Measurements from ENCODE around the gene FANCC.

FANCC gene

GRCh38 chr9:95073918-95074317, 243.6 kb downstream of the FANCC start:
- Histone ChIP-seq H2BK15ac (ENCODE audit: low read length) (no peak overlapping the region), H2BK120ac (ENCODE audit: low read depth, low read length) (no peak overlapping the region), H3K27me3 (ENCODE audit: control insufficient read depth in 3 of 3, insufficient read depth in 3 of 3, low read depth in 1 of 3, low read length in 3 of 3) (no peaks in the 10 kb centered on the region), H2BK5ac (ENCODE audit: low read length) (no peak overlapping the region), H3K14ac (ENCODE audit: low read length) (no peak overlapping the region), H4K91ac (ENCODE audit: low read depth, low read length, poor library complexity) (no peak overlapping the region), H4K8ac (ENCODE audit: low read depth, low read length) (no peak overlapping the region), H3K9me3 (replicated peaks in 1 of 2; ENCODE audit: control insufficient read depth in 2 of 2, insufficient read depth in 1 of 2, low read depth in 1 of 2, low read length in 2 of 2) (no peaks in the 10 kb centered on the region), H3K4me3 (ENCODE audit: low read length in 2 of 2) (no peak overlapping the region), H3K9ac (ENCODE audit: low read depth, low read length, poor library complexity) (no peak overlapping the region), H3K36me3 (replicated peaks in 1 of 2; ENCODE audit: control insufficient read depth in 2 of 2, insufficient read depth in 2 of 2, low read length in 2 of 2) (peaks cover 0 to 30% of the 10 kb centered on the region in 2 donors), H3K4me1 (ENCODE audit: control insufficient read depth in 2 of 2, insufficient read depth in 1 of 2, low read depth in 1 of 2, low read length in 2 of 2) (peaks cover 0 to 8% of the 10 kb centered on the region in 2 donors), H3K18ac (ENCODE audit: low read length) (no peak overlapping the region), H3K4ac (ENCODE audit: low read length) (no peak overlapping the region), H2BK12ac (ENCODE audit: low read length) (no peak overlapping the region), H2AFZ (ENCODE audit: low read length) (no peak overlapping the region), H3K4me2 (ENCODE audit: insufficient read depth, low read length, poor library complexity, severe bottlenecking) (no peak overlapping the region), H3K79me1 (ENCODE audit: low read depth, low read length) (no peaks in the 10 kb centered on the region), H3K27ac (replicated peaks; ENCODE audit: low read length) (no peak overlapping the region), H3K23ac (ENCODE audit: low read depth, low read length, poor library complexity) (no peak overlapping the region), H2AK5ac (ENCODE audit: low read depth, low read length) (no peak overlapping the region)
- WGBS, 2 donors (ENCODE audit: extremely low coverage in 2 of 2, insufficient read length in 2 of 2, insufficient replicate concordance in 1 of 2): no CpG with 5 or more reads among the region's 5 CpGs
- no peak for DNase-seq (ENCODE audit: low spot score)

DNA sequence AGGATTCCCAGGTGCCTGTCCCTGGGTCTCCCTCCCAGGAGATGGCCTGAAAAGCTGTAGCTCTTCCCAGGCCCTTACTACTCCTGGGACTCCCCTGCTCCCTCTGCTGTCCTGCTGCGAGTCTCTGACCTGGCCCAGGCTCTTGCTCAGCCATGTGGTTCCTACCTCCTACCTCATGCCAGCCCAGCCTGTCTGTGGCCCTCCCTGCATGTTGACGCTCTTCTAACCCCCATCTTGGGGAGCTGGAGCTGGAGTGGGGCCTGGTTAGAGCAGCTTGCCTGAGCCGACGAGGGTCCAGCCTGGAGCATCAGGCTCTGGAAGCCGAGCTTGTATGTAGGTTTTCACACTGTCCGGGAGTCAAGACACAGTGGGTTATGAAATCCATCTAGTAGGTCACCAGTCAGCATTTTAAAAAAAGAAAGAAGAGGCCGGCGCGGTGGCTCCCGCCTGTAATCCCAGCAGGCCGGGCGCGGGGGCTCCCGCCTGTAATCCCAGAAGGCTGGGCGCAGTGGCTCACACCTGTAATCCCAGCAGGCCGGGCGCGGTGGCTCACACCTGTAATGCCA, 244.4 kb downstream of the FANCC start:
- Histone ChIP-seq H2AK5ac (ENCODE audit: low read depth, low read length) (no peak overlapping the region), H2BK15ac (ENCODE audit: low read length) (no peak overlapping the region), H3K14ac (ENCODE audit: low read length) (no peak overlapping the region), H3K9me3 (replicated peaks in 1 of 2; ENCODE audit: control insufficient read depth in 2 of 2, insufficient read depth in 1 of 2, low read depth in 1 of 2, low read length in 2 of 2) (no peaks in the 10 kb centered on the region), H3K23ac (ENCODE audit: low read depth, low read length, poor library complexity) (no peak overlapping the region), H3K27ac (replicated peaks; ENCODE audit: low read length) (no peak overlapping the region), H3K9ac (ENCODE audit: low read depth, low read length, poor library complexity) (no peak overlapping the region), H2BK12ac (ENCODE audit: low read length) (no peak overlapping the region), H3K4me1 (ENCODE audit: control insufficient read depth in 2 of 2, insufficient read depth in 1 of 2, low read depth in 1 of 2, low read length in 2 of 2) (peaks cover 0 to 1% of the 10 kb centered on the region in 2 donors), H2BK5ac (ENCODE audit: low read length) (no peak overlapping the region), H4K91ac (ENCODE audit: low read depth, low read length, poor library complexity) (no peak overlapping the region), H3K4me3 (ENCODE audit: low read length in 2 of 2) (no peak overlapping the region), H3K4me2 (ENCODE audit: insufficient read depth, low read length, poor library complexity, severe bottlenecking) (no peak overlapping the region), H3K27me3 (ENCODE audit: control insufficient read depth in 3 of 3, insufficient read depth in 3 of 3, low read depth in 1 of 3, low read length in 3 of 3) (no peaks in the 10 kb centered on the region), H3K4ac (ENCODE audit: low read length) (no peak overlapping the region), H3K18ac (ENCODE audit: low read length) (no peak overlapping the region), H2BK120ac (ENCODE audit: low read depth, low read length) (no peak overlapping the region), H4K8ac (ENCODE audit: low read depth, low read length) (no peak overlapping the region), H3K36me3 (replicated peaks in 1 of 2; ENCODE audit: control insufficient read depth in 2 of 2, insufficient read depth in 2 of 2, low read length in 2 of 2) (peaks cover 0 to 37% of the 10 kb centered on the region in 2 donors), H3K79me1 (ENCODE audit: low read depth, low read length) (no peaks in the 10 kb centered on the region), H2AFZ (ENCODE audit: low read length) (no peak overlapping the region)
- WGBS, 2 donors (ENCODE audit: extremely low coverage in 2 of 2, insufficient read length in 2 of 2, insufficient replicate concordance in 1 of 2): no CpG with 5 or more reads among the region's 18 CpGs
- DNase-seq (ENCODE audit: low spot score): no peak

- Histone ChIP-seq H3K9ac (ENCODE audit: low read depth, low read length, poor library complexity) (no peak overlapping the region), H4K91ac (ENCODE audit: low read depth, low read length, poor library complexity) (no peak overlapping the region), H3K18ac (ENCODE audit: low read length) (no peak overlapping the region), H3K14ac (ENCODE audit: low read length) (no peak overlapping the region), H2BK12ac (ENCODE audit: low read length) (no peak overlapping the region), H3K79me1 (ENCODE audit: low read depth, low read length) (no peaks in the 10 kb centered on the region), H2BK15ac (ENCODE audit: low read length) (no peak overlapping the region), H3K27me3 (ENCODE audit: control insufficient read depth in 3 of 3, insufficient read depth in 3 of 3, low read depth in 1 of 3, low read length in 3 of 3) (no peaks in the 10 kb centered on the region), H3K4me1 (ENCODE audit: control insufficient read depth in 2 of 2, insufficient read depth in 1 of 2, low read depth in 1 of 2, low read length in 2 of 2) (no peaks in the 10 kb centered on the region), H2BK5ac (ENCODE audit: low read length) (no peak overlapping the region), H3K4me3 (ENCODE audit: low read length in 2 of 2) (no peak overlapping the region), H3K9me3 (replicated peaks in 1 of 2; ENCODE audit: control insufficient read depth in 2 of 2, insufficient read depth in 1 of 2, low read depth in 1 of 2, low read length in 2 of 2) (no peaks in the 10 kb centered on the region), H3K36me3 (replicated peaks in 1 of 2; ENCODE audit: control insufficient read depth in 2 of 2, insufficient read depth in 2 of 2, low read length in 2 of 2) (peaks cover 0 to 48% of the 10 kb centered on the region in 2 donors), H3K4me2 (ENCODE audit: insufficient read depth, low read length, poor library complexity, severe bottlenecking) (no peak overlapping the region), H3K23ac (ENCODE audit: low read depth, low read length, poor library complexity) (no peak overlapping the region), H3K27ac (replicated peaks; ENCODE audit: low read length) (no peak overlapping the region), H2BK120ac (ENCODE audit: low read depth, low read length) (no peak overlapping the region), H2AFZ (ENCODE audit: low read length) (no peak overlapping the region), H4K8ac (ENCODE audit: low read depth, low read length) (no peak overlapping the region), H3K4ac (ENCODE audit: low read length) (no peak overlapping the region), H2AK5ac (ENCODE audit: low read depth, low read length) (no peak overlapping the region)
- WGBS, 2 donors (ENCODE audit: extremely low coverage in 2 of 2, insufficient read length in 2 of 2, insufficient replicate concordance in 1 of 2): no CpG with 5 or more reads among the region's 5 CpGs
- DNase-seq (ENCODE audit: low spot score): no peak
These were observed 245.6 kb downstream of the FANCC start for GRCh38 chr9:95071925-95072324.

DNA sequence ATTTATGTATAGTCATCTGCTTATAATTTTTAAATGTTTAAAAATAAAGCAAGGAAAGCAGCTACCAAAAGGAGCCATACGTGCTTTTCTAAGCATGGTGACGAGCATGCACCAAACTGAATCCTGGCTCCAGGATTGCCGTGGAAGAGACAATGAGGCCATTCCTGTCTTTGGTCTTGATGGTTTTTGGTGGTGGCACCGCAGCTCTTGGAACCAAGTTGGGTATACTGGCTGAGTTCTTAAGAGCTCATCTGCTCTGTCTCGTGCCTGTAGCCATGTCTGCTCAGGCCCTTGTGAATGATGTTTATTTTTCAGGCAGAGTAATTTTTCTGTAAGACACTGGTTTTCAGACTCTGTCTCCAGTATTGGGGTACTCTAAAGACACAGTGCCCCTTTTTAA, 246.1 kb downstream of the FANCC start:
- Histone ChIP-seq H3K4me1 (ENCODE audit: control insufficient read depth in 2 of 2, insufficient read depth in 1 of 2, low read depth in 1 of 2, low read length in 2 of 2) (no peaks in the 10 kb centered on the region), H3K4me2 (ENCODE audit: insufficient read depth, low read length, poor library complexity, severe bottlenecking) (no peak overlapping the region), H2AFZ (ENCODE audit: low read length) (no peak overlapping the region), H4K91ac (ENCODE audit: low read depth, low read length, poor library complexity) (no peak overlapping the region), H2BK15ac (ENCODE audit: low read length) (no peak overlapping the region), H3K9me3 (replicated peaks in 1 of 2; ENCODE audit: control insufficient read depth in 2 of 2, insufficient read depth in 1 of 2, low read depth in 1 of 2, low read length in 2 of 2) (no peaks in the 10 kb centered on the region), H2BK120ac (ENCODE audit: low read depth, low read length) (no peak overlapping the region), H2AK5ac (ENCODE audit: low read depth, low read length) (no peak overlapping the region), H3K4ac (ENCODE audit: low read length) (no peak overlapping the region), H3K79me1 (ENCODE audit: low read depth, low read length) (no peaks in the 10 kb centered on the region), H3K23ac (ENCODE audit: low read depth, low read length, poor library complexity) (no peak overlapping the region), H3K9ac (ENCODE audit: low read depth, low read length, poor library complexity) (no peak overlapping the region), H3K36me3 (replicated peaks in 1 of 2; ENCODE audit: control insufficient read depth in 2 of 2, insufficient read depth in 2 of 2, low read length in 2 of 2) (peaks cover 0 to 50% of the 10 kb centered on the region in 2 donors), H3K18ac (ENCODE audit: low read length) (no peak overlapping the region), H3K27me3 (ENCODE audit: control insufficient read depth in 3 of 3, insufficient read depth in 3 of 3, low read depth in 1 of 3, low read length in 3 of 3) (no peaks in the 10 kb centered on the region), H3K27ac (replicated peaks; ENCODE audit: low read length) (no peak overlapping the region), H2BK5ac (ENCODE audit: low read length) (no peak overlapping the region), H4K8ac (ENCODE audit: low read depth, low read length) (no peak overlapping the region), H3K4me3 (ENCODE audit: low read length in 2 of 2) (no peak overlapping the region), H3K14ac (ENCODE audit: low read length) (no peak overlapping the region), H2BK12ac (ENCODE audit: low read length) (no peak overlapping the region)
- no peak for DNase-seq (ENCODE audit: low spot score)
- WGBS, 2 donors (ENCODE audit: extremely low coverage in 2 of 2, insufficient read length in 2 of 2, insufficient replicate concordance in 1 of 2): no CpG with 5 or more reads among the region's 5 CpGs
